Measurements from ENCODE around the gene DGKQ. TPM values are rescaled to one million over a fixed set of nuclear protein-coding genes. Genes with fewer than 3 reads are reported as not detected.

Gene DGKQ
- total RNA-seq (2022; extraction: Qiagen RNA extraction; ENCODE audit: low read depth) = 5.2 to 9.2 TPM (median 6.7 TPM) in 5 replicates

GRCh38 chr4:973431-974397 is at the start of gene DGKQ:
DGKQ (minus strand) TSS chr4:973569; CDS start chr4:973482, 87 bp downstream.

GRCh38 chr4:1011022-1011665 is 37.8 kb upstream of the DGKQ start, which contains the start of gene FGFRL1:
FGFRL1 (plus strand) TSS chr4:1011626; CDS start chr4:1012486, 860 bp downstream.

GRCh38 chr4:993111-994029 is 20.0 kb upstream of the DGKQ start, which contains the start of gene SLC26A1:
SLC26A1 (minus strand) TSS chr4:993404; CDS start chr4:991703, 1,701 bp downstream.

GRCh38 chr4:986879-987623 is 13.7 kb upstream of the DGKQ start, which contains the start of gene IDUA:
IDUA (plus strand) TSS chr4:987044; CDS start chr4:987085, 41 bp downstream.

GRCh38 chr4:931960-932712 is 41.2 kb downstream of the DGKQ start, which contains the start of the genes GAK and TMEM175:
GAK (minus strand) TSS chr4:932316; CDS start chr4:932187, 129 bp downstream.
TMEM175 (plus strand) TSS chr4:932460; CDS start chr4:947740, 15,280 bp downstream.

Other genes with a start within 250 kb of the DGKQ start
- gene CPLX1, start 147.4 kb downstream of the DGKQ start, total RNA-seq (2022; extraction: Qiagen RNA extraction; ENCODE audit: low read depth) = 0.57 to 0.93 TPM (median 0.69 TPM) in 5 replicates
- 35.8 to 55.6 TPM (median 51.7 TPM) in 5 replicates for gene GAK, start 41.3 kb downstream of the DGKQ start, total RNA-seq (2022; extraction: Qiagen RNA extraction; ENCODE audit: low read depth)
- 8.6 to 10.6 TPM (median 8.8 TPM) in 5 replicates for gene TMEM175, start 41.1 kb downstream of the DGKQ start, total RNA-seq (2022; extraction: Qiagen RNA extraction; ENCODE audit: low read depth)
- 8.0 to 14.7 TPM (median 12.7 TPM) in 5 replicates for gene IDUA, start 13.5 kb upstream of the DGKQ start, total RNA-seq (2022; extraction: Qiagen RNA extraction; ENCODE audit: low read depth)
- gene SLC26A1, start 19.8 kb upstream of the DGKQ start, total RNA-seq (2022; extraction: Qiagen RNA extraction; ENCODE audit: low read depth) = 0.28 to 0.50 TPM (median 0.31 TPM) in 5 replicates
- gene FGFRL1, start 38.1 kb upstream of the DGKQ start, total RNA-seq (2022; extraction: Qiagen RNA extraction; ENCODE audit: low read depth) = 16.6 to 24.2 TPM (median 23.8 TPM) in 5 replicates
- gene RNF212, start 140.0 kb upstream of the DGKQ start, total RNA-seq (2022; extraction: Qiagen RNA extraction; ENCODE audit: low read depth) = 1.2 to 3.6 TPM (median 2.5 TPM) in 5 replicates
- 0.09 to 0.38 TPM (median 0.14 TPM) in 4 of 5 replicates, not detected in the other for gene SPON2, start 199.0 kb upstream of the DGKQ start, total RNA-seq (2022; extraction: Qiagen RNA extraction; ENCODE audit: low read depth)